ENCODE data around the gene SST.

SST gene

GRCh38 chr3:187669675-187670504 lies at the start of gene SST:
Gene SST (minus strand): TSS chr3:187670394. CDS start chr3:187670291, 103 bp downstream.
- peak in 1 of 2 experiments; percentile 13 for DNase-seq (ENCODE audit: low read depth in 2 of 2)

DNA sequence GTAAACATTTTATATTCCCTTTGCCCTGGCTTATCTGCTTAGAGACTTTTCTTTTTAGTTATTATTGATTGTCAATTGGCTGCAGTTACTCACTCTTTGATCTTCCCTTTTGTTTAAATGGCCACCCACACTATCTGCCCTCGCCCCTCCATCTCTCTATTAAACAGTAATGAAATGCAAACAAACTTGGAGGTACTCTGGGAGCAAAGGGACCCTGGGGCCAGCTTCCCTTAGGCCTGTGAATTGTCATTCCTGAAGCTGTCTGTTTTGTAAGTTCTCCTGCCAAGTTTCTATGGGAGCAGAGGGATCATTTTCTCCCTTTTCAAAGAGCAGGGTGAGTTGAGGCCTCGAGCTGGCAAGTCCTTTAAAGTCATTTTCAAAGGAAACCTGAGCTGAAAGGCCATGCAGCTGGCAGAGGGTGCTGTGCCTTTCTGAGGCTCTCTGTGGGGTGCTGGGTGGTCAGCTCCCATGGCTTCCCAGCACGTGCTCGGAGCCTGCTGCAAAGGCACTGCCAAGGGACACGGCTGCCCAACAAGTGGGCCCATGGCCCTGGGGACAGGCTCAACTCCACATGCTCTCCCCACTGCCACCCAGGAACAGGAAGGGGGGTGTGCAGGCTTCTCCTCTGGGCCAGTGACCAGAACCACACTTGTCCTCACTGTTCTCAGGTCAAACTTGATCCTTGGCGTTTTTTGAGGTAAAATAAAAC lies 49.6 kb upstream of the SST start:
- DNase-seq (ENCODE audit: low read depth in 2 of 2) = no peak

DNA sequence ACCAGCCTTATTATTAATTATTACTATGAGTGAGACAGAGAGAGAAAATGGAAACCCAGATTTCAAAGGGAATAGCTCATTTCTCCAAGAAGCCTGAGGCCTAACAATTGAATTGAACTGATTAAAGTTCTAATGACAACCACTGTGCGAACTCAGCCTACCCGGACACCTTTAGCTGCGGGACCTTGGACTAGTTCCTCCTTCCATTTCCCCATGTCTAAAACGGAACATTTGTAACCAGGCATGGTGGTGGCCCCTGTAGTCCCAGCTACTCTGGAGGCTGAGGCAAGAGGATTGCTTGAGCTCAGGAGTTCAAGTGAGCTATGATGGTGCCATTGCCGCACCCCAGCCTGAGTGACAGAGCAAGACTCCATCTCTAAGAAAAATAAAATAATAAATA lies 48.6 kb upstream of the SST start:
- DNase-seq (ENCODE audit: low read depth in 2 of 2) = no peak

GRCh38 chr3:187717572-187717971 lies 47.4 kb upstream of the SST start:
- DNase-seq (ENCODE audit: low read depth in 2 of 2) = no peak

DNA sequence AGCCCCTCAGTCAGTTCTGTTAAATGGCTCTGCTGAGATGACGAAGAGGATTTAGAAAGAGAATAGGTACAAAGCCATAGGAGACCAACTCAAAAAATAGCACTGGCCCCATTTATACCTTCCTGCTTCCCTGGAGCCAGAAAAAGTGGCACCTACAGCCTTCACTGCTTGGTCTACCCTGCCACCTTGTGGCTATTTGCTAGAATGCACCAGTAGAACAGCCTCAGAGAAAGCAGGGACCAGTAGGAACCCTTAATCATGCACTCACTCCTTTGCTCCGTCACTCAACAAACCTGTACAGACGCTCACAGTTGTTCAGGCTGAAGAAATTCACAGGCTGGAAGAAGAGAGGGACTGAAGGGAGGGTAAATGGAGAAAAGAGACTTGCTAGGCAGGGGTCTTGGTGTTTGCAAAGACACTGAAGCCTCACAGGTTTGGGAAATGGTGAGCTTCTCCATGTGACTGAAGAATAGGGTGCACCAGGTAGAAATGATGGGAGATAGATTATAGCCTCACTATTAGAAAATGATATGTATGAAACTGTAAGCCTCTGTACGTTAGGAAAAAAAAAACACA lies 44.3 kb upstream of the SST start:
- peak; percentile 47 to 66 for DNase-seq (ENCODE audit: low read depth in 2 of 2)

- no peak for DNase-seq (ENCODE audit: low read depth in 2 of 2)
These were observed 43.3 kb upstream of the SST start for GRCh38 chr3:187713504-187713903.

DNA sequence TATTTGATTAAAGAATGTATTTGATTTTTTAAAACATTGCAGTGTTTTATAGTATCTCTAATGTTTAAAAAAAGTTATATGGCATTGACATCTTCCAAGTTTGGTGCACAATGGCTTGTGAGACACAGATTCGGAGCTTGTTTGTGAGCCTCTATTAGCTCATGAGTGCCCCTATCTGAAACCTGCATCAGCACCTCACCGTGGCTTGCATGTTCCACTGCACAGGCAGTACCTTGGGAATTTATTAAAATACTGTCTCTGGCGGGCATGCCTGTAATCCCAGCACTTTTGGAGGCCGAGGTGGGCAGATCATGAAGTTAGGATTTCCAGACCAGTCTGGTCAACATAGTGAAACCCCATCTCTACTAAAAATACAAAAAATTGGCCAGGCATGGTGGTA lies 39.0 kb upstream of the SST start:
- DNase-seq (ENCODE audit: low read depth in 2 of 2) = no peak

GRCh38 chr3:187708696-187709095 lies 38.5 kb upstream of the SST start:
- no peak for DNase-seq (ENCODE audit: low read depth in 2 of 2)

DNA sequence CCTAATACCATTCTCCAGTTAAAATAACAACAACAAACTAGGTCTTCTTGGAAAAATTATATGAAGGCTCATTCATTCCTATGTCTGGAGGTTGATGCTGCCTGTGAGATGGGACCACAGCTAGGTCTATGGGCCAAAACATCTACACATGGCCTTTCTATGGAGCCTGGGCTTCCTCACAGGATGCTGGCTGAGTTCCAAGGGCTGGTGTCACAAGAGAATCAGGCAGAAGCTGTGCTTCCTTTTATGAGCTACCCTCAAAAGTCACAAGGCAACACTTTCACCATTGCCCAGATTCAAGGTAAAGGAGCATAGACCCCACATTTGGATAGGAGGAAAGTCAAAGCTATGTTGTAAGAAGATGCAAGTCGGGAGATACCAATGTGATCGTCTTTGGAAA lies 36.8 kb upstream of the SST start:
- DNase-seq (ENCODE audit: low read depth in 2 of 2) = no peak

- DNase-seq (ENCODE audit: low read depth in 2 of 2) = no peak
These were observed 35.0 kb upstream of the SST start for GRCh38 chr3:187705164-187705563.

DNA sequence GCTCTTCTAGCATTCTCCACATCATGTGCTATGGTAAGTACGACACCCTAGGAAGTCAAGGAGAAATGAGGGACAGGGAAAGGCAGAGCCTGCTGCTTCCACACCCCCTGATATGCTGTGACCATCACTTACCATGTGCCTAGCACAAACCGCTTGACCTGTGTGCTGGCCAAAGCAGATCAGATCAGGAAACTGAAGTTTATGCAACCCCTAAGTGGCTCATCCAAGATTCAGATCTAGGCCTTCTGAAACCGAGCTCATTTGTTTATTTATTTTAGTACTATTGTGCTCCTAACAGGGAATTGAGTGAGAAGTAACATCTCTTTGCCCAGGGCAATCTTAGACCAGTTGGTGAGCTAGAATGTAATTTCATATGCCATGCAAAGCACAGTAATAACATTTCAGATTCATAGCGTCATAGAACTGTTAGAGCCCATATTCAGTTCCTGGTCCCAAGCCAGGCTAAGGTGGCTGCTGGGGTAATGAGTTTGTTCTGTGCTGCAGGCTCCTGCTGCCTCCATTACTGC lies 32.4 kb upstream of the SST start, which contains the start of gene RTP2:
Gene RTP2 (minus strand): TSS at position 51 of the 527 bp plus-strand sequence. CDS start 429 bp downstream, outside the sequence.
- DNase-seq (ENCODE audit: low read depth in 2 of 2) = no peak

DNA sequence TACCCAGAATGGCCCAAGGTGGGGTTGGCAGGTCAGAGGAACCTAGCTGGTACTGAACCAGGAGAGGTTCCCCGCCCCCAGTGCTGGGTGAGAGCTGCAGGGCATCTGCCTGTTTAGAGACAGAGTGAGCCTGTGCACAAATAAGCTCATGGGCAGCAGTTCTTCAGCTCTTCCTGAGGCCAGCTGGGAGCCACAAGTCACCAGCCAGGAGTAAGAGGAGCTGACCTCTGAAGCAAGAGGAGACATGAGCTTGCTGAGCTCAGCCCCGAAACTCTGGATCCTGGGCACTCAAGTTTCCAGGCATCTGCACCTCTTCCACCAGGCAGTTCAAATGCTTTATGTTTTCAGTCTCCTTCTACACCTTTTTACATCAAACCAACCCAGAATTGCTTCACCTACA lies 30.1 kb upstream of the SST start:
- no peak for DNase-seq (ENCODE audit: low read depth in 2 of 2)

DNA sequence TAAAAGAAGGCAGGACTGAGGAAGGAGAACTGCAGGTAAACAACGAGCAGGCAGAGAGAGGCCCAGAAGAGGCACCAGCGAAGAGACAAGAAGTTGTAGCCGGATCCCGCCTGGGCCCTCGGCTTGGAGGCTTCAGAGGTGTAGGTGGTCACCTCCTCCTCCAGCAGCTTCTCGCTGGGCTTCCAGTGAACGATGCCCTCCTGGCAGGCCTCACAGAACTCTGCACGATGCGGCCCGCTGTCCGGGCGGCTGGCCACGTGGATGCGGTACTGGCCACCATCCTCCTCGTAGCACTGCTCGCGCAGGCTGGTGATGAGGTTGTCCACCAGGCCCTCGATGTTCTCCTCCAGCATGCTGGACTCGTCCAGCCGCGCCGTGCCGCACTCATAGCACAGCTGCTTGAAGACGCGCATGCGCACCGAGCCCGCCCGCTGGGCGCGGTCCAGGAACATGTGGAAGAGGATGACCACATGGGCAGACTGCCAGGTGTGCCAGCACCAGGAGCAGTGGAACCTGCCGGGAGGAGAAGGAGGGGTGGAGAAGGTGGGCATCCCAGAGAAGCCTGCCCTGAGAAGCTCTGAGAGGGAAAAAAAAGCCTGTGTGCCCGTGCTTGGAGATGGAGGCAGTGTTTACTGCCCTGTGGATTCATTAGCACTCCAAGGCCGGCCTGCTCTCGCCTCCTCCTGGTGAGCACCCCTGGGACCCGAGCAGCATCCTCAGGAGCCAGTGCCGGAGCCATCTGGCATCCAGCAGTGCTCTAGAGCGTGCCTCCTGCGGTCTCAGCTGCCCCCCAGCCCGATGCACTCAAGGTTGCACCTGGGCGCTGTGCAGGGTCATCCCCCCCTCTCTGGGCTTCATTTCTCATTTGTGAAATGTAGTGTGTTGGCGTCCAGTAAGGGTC lies 28.6 kb upstream of the SST start:
- no peak for DNase-seq (ENCODE audit: low read depth in 2 of 2)

- DNase-seq (ENCODE audit: low read depth in 2 of 2) = no peak
These were observed 25.8 kb upstream of the SST start for GRCh38 chr3:187696021-187696420.

DNA sequence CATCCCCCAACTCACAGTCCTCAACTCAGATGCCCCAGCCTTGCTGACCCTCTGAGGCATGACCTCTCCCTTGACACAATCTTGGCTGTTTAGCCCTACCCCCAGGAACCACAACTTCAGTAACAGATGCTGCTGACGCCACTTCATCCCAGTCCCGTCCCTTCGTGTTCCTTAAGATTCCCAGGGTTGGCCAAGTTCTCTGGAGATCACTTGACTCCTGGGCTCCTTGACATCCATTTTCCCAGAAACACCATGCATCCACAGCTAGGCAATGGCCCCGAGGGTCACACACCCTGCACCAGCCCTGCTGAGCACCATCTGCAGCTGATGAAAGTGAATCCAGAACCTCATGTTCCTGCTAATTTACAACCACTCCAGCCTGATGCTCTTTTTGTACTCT lies 25.3 kb upstream of the SST start:
- no peak for DNase-seq (ENCODE audit: low read depth in 2 of 2)

DNA sequence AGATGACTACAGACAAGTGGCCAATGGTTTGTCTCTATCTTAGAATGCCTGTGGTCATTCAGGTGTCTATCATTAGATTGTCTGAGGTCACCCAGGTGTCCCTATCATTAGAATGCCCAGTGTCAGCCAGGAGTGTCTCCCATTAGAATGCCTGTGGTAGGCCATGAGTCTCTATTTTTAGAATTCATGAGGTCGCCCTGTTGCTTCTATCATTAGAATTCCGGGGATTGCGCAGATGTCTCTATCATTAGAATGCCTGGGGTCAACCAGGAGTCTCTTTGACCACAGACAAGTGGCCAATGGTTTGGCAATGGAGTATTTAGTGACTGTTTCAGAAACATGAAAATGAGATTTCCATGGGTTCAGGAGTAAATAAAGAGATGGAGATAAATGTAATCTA lies 24.6 kb upstream of the SST start:
- no peak for DNase-seq (ENCODE audit: low read depth in 2 of 2)

DNA sequence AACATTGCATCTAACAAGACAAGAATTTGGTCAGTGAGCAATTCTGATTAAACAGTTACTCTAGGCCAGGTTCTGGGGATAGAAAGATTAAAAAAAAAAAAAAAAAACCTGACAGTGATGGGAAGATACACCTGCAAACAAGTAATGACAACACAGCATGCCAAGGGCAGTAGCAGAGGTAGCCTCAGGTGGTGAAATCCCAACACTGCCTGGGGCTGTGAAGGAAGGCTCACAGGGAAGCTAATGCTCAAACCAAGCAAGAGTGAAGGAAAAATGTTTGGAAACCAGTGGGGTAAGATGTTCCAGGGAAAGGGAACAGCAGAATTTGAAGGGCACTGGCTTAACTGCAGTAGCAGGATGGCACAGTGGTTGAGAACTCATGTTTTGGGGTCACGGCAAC lies 23.2 kb upstream of the SST start:
- no peak for DNase-seq (ENCODE audit: low read depth in 2 of 2)

GRCh38 chr3:187689984-187690383 lies 19.8 kb upstream of the SST start:
- no peak for DNase-seq (ENCODE audit: low read depth in 2 of 2)

DNA sequence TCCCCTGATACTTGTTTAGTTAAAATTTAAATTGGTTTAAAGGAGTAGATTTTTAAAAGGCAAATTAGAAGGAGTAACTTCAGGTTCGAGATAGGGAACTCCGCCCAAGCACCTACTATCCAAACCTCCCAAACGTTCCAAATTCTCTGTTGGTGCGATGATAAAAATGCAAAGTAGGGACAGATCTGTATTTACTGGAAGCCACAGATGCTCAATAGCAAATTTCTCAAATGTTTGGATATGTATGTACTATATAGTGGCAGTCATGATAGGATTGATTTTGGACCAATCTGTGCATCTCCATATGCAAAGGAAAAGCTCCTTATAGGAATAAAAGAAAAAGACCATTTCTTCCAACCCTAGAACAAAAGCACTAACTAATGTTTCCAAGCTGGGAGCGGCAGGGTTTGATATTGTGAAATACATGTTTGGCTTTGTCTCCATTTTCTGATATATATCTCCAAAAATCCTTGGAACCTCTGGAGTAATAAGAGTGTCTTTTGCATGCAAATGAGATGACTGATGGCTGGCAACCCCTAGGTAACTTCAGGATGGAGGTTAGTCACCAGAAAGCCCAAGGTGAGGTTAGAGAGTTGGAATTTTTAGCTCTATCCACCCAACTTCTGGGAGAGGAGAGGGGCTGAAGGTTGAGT lies 16.6 kb upstream of the SST start:
- DNase-seq (ENCODE audit: low read depth in 2 of 2) = no peak

- DNase-seq (ENCODE audit: low read depth in 2 of 2) = no peak
These were observed 15.8 kb upstream of the SST start for GRCh38 chr3:187685948-187686347.

DNA sequence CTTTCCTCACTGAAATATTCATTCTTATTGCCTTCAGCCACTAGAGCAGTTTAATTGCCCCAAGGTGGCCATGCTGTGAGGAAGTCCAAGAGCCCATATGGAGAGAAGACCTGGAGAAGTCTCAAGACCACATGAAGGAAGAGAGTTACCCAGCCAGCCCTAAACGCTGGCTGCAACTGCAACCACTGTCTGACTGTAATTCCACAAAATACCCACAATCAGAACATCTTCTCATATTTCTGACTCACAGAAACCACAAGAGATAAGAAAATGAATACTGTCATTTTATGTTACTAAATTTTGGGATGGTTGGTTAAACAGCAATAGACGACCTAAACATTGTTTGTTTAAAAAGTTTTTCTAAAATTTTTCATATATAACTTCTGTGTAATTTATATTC lies 14.7 kb upstream of the SST start:
- no peak for DNase-seq (ENCODE audit: low read depth in 2 of 2)

Data from stimulated activated CD4-positive, alpha-beta T cell treated with anti-CD3 and anti-CD28 coated beads, Interleukin-12 subunit alpha, Interleukin-12 subunit beta, amount 100 ng/mL, for 24 hours (primary cell).